Keratinocyte (primary cell): ENCODE data around the gene CAPN14. TPM values are rescaled to one million over a fixed set of nuclear protein-coding genes. Genes with fewer than 3 reads are reported as not detected.

Source experiments
- DNase-seq: peaks from one replicate; pipeline ENCODE4 v3.0.0-alpha.2; 2011; ENCODE audit warnings: low read depth, missing footprints, low spot score
- FAIRE-seq: peaks from 2 replicates; lab custom pipeline; 2011; peaks lifted over from hg19 to GRCh38; lab: Jason Lieb, UNC
- H2AFZ ChIP-seq: 2 replicates; pipeline ENCODE4 v1.6.0; 2012; ENCODE audit warnings: low read length, control low read depth, inconsistent platforms; ENCODE audit not compliant: control insufficient read depth
- H3K27ac ChIP-seq: 2 replicates; pipeline ENCODE4 v1.5.1; 2011; ENCODE audit warnings: low read length; ENCODE audit not compliant: control insufficient read depth, insufficient read depth
- H3K27me3 ChIP-seq: 3 replicates; pipeline ENCODE4 v1.6.0; 2011; ENCODE audit warnings: low read length; ENCODE audit not compliant: control insufficient read depth, insufficient read depth; ENCODE audit errors: extremely low read depth
- H3K36me3 ChIP-seq, 2 experiments: 2 replicates in 1 of 2; 3 replicates in 1 of 2; pipeline ENCODE4 v1.5.1; 2011; ENCODE audit warnings: low read length in 2 of 2, mild to moderate bottlenecking in 1 of 2; ENCODE audit not compliant: control insufficient read depth in 2 of 2, insufficient read depth in 2 of 2; ENCODE audit errors: extremely low read depth in 1 of 2
- H3K4me1 ChIP-seq: 3 replicates; pipeline ENCODE4 v1.5.1; 2011; ENCODE audit warnings: low read length; ENCODE audit not compliant: control insufficient read depth, insufficient read depth; ENCODE audit errors: extremely low read depth
- H3K4me2 ChIP-seq: 3 replicates; pipeline ENCODE4 v1.6.0; 2011; ENCODE audit warnings: low read depth, low read length; ENCODE audit not compliant: control insufficient read depth, insufficient read depth; ENCODE audit errors: extremely low read depth
- H3K4me3 ChIP-seq, 3 experiments: fragments of 200-600 bp in 1 of 3; sonication (generic) in 1 of 3; 2 replicates in 2 of 3; 3 replicates in 1 of 3; pipeline ENCODE4 v1.5.1; 2011 to 2016; ENCODE audit warnings: low read length in 3 of 3, mild to moderate bottlenecking in 3 of 3, control low read depth in 2 of 3, inconsistent platforms in 1 of 3, low read depth in 1 of 3, mixed read lengths in 1 of 3, mixed run types in 1 of 3, moderate library complexity in 1 of 3; ENCODE audit not compliant: control insufficient read depth in 2 of 3, insufficient read depth in 2 of 3; ENCODE audit errors: extremely low read depth in 1 of 3
- H3K79me2 ChIP-seq: 2 replicates; pipeline ENCODE4 v1.6.0; 2012; ENCODE audit warnings: low read length; ENCODE audit not compliant: control insufficient read depth, insufficient read depth
- H3K9ac ChIP-seq: 3 replicates; pipeline ENCODE4 v1.6.0; 2011; ENCODE audit warnings: low read length; ENCODE audit not compliant: control insufficient read depth, insufficient read depth; ENCODE audit errors: extremely low read depth
- H3K9me1 ChIP-seq: 3 replicates; pipeline ENCODE4 v1.6.0; 2011; ENCODE audit warnings: low read length; ENCODE audit not compliant: control insufficient read depth, insufficient read depth; ENCODE audit errors: extremely low read depth
- H3K9me3 ChIP-seq: 2 replicates; pipeline ENCODE4 v1.5.1; 2012; ENCODE audit warnings: low read depth, low read length; ENCODE audit not compliant: control insufficient read depth
- H4K20me1 ChIP-seq: 3 replicates; pipeline ENCODE4 v1.6.0; 2011; ENCODE audit warnings: low read length; ENCODE audit not compliant: control insufficient read depth, insufficient read depth; ENCODE audit errors: extremely low read depth
- EZH2 ChIP-seq: IDR thresholded peaks from one replicate; pipeline ENCODE4 v1.6.1; 2012; ENCODE audit warnings: inconsistent platforms, mild to moderate bottlenecking, low read length, moderate library complexity
- dilution Hi-C: fragments of 300-500 bp; cut with MboI; formaldehyde crosslinking; loops from one replicate; pipeline ENCODE4 v1.7.0; 2020; ENCODE audit warnings: low sequenced_read_pairs; ENCODE audit not compliant: extremely low pct_ligation_motif_present
- polyA plus RNA-seq, 5 experiments: library from polyadenylated mRNA; depleted of rRNA in 3 of 5; stranded (reverse) in 3 of 5; stranded (forward) in 1 of 5; unstranded in 1 of 5; fragments of >200 nt; gene quantifications; 1 replicate in 1 of 5; 2 replicates in 3 of 5; 3 replicates in 1 of 5; pipeline versions ENCODE4 v1.2.1 to v1.2.3, GENCODE V29; 2011 to 2012; ENCODE audit warnings: missing spikeins in 2 of 5, low read depth in 1 of 5, low replicate concordance in 1 of 5
- TF ChIP-seq, protein P1 (sequence below), 3 experiments: IDR thresholded peaks in 1 of 3; conservative IDR thresholded peaks in 1 of 3; optimal IDR thresholded peaks in 1 of 3; 2 replicates in 2 of 3; 3 replicates in 1 of 3; pipeline versions ENCODE3 to v1.5.1; 2011; ENCODE audit warnings: low read length in 3 of 3, mild to moderate bottlenecking in 3 of 3, moderate library complexity in 2 of 3, control low read depth in 1 of 3, inconsistent platforms in 1 of 3; ENCODE audit not compliant: insufficient read depth in 2 of 3; ENCODE audit errors: extremely low read depth in 1 of 3

Gene CAPN14
- polyA plus RNA-seq, 1 donor (not counting 4 experiments of a cell fraction or from before 2014, with no cell fraction given): 1.1 TPM

DNA sequence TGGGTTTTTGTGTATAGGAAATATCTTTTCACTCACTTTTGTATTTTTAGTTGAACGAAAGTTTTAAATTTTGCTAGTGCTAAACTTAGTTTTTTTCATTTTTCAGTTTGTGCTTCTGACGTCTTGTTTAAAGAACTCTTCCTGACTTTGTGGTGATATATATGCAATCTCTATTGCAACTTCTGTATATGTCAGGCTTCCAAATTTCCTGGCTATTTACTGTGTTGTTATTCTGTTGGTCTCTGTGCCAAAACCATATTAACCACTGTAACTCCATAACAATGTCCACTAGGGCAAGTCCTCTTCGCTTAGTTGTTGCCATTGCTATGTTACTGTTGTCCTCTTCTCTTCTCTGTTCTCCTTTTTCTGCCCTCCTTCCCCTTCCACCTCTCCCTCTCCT, 13.4 kb upstream of the CAPN14 start:
- Histone ChIP-seq H4K20me1 (no peaks in the 10 kb centered on the region), H3K4me3 (no peak overlapping the region), H3K4me1 (peaks cover 29% of the 10 kb centered on the region), H3K9me3 (no peaks in the 10 kb centered on the region), H3K36me3 (no peaks in the 10 kb centered on the region), H3K9me1 (no peaks in the 10 kb centered on the region), H3K4me2 (no peak overlapping the region), H2AFZ (no peak overlapping the region), H3K27ac (no peak overlapping the region), H3K9ac (no peak overlapping the region), H3K79me2 (no peaks in the 10 kb centered on the region), H3K27me3 (no peaks in the 10 kb centered on the region)
- TF ChIP-seq EZH2: no peak
- TF ChIP-seq, protein P1, sequence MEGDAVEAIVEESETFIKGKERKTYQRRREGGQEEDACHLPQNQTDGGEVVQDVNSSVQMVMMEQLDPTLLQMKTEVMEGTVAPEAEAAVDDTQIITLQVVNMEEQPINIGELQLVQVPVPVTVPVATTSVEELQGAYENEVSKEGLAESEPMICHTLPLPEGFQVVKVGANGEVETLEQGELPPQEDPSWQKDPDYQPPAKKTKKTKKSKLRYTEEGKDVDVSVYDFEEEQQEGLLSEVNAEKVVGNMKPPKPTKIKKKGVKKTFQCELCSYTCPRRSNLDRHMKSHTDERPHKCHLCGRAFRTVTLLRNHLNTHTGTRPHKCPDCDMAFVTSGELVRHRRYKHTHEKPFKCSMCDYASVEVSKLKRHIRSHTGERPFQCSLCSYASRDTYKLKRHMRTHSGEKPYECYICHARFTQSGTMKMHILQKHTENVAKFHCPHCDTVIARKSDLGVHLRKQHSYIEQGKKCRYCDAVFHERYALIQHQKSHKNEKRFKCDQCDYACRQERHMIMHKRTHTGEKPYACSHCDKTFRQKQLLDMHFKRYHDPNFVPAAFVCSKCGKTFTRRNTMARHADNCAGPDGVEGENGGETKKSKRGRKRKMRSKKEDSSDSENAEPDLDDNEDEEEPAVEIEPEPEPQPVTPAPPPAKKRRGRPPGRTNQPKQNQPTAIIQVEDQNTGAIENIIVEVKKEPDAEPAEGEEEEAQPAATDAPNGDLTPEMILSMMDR (optimal IDR thresholded peaks at IDR 0.05 in 1 of 3, IDR thresholded peaks at IDR 0.05 in 1 of 3, conservative IDR thresholded peaks at IDR 0.05 in 1 of 3; ENCODE audit: extremely low read depth in 1 of 3, insufficient read depth in 2 of 3, low read length in 3 of 3): no peak
- dilution Hi-C loops: no loop called here
- FAIRE-seq: no peak
- DNase-seq: no peak

DNA sequence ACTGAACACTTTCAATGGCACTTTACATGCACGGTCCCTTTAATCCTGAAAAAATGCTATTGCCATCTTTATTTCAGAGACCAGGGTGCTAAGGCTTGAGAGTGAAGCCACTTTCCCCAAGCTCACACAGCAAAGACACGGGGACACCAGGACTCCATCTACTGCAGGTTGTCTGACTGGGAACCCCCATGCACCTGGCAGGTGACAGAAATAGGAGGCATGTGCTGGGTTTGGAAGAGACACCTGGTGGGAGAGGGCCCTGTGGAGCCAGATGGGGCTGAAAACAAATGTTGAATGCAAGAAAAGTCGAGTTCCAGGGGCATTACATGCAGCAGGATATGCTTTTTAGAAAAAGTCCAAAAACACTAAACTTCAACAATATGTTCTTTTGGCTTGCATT, 11.4 kb upstream of the CAPN14 start:
- no peaks in the 10 kb centered on the region for H3K79me2 ChIP-seq
- no peaks in the 10 kb centered on the region for H3K36me3 ChIP-seq
- FAIRE-seq (no peak), DNase-seq (no peak)
- H2AFZ ChIP-seq: no peak overlapping the region
- dilution Hi-C loops: no loop called here
- no peak overlapping the region for H3K9ac ChIP-seq
- no peaks in the 10 kb centered on the region for H3K9me3 ChIP-seq
- H3K4me1 ChIP-seq: peaks cover 22% of the 10 kb centered on the region
- no peaks in the 10 kb centered on the region for H4K20me1 ChIP-seq
- H3K27ac ChIP-seq: no peak overlapping the region
- no peak overlapping the region for H3K4me2 ChIP-seq
- no peaks in the 10 kb centered on the region for H3K9me1 ChIP-seq
- TF ChIP-seq EZH2: no peak
- TF ChIP-seq, protein P1 (optimal IDR thresholded peaks at IDR 0.05 in 1 of 3, IDR thresholded peaks at IDR 0.05 in 1 of 3, conservative IDR thresholded peaks at IDR 0.05 in 1 of 3; ENCODE audit: extremely low read depth in 1 of 3, insufficient read depth in 2 of 3, low read length in 3 of 3): no peak
- H3K4me3 ChIP-seq: no peak overlapping the region
- H3K27me3 ChIP-seq: no peaks in the 10 kb centered on the region
